ENCODE measurements around the gene PCDH8.
"Not testable (repeated sequence)": the region's sequence is repeated elsewhere in the genome, so short reads cannot be mapped to it uniquely, and the experiment has no call there.

The PCDH8 gene

GRCh38 chr13:52850396-52851136 lies 2.1 kb upstream of the PCDH8 start:
- peak; percentile 88 for DNase-seq (ENCODE audit: low spot score)

- no peak for DNase-seq (ENCODE audit: low spot score)
Measured at GRCh38 chr13:52850072-52850395, 1.6 kb upstream of the PCDH8 start.

GRCh38 chr13:52849291-52850071 lies 1.0 kb upstream of the PCDH8 start:
- DNase-seq (ENCODE audit: low spot score): no peak

DNA sequence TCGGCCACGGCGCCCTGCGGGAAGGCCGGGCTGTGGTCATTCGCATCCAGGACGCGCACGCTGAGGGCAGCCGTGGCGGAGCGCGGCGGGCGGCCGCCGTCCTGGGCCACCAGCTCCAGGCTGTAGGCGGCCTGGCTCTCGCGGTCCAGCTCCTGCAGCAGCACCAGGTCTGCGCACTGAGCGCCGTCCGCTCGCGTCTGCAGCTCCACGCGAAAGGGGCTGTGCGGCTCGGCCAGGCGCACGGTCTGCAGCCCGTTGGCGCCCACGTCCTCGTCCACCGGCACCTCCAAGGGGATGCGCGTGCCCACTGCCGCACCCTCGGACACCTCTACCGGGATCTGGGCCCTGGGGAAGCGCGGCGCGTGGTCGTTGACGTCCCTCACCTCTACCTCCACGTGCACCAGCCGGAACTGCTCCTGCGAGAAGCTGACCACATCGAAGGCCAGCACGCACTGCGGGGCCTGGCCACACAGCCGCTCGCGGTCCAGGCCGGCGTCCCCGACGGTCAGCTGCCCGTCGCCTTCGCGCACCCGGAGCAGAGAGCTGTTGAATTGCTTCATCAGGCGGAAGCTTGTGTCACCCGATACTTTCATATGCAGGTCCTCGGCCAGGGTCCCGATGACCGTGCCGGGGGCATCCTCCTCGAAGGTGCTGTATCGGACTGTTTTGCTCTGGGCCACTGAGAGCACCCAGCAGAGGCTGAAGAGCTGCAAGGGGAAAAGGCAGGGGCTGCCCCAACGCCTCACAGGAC lies 583 bp downstream of the PCDH8 start:
- DNase-seq (ENCODE audit: low spot score): no peak

- no peak for DNase-seq (ENCODE audit: low spot score)
Measured at GRCh38 chr13:52847322-52847681, 1.1 kb downstream of the PCDH8 start.

DNA sequence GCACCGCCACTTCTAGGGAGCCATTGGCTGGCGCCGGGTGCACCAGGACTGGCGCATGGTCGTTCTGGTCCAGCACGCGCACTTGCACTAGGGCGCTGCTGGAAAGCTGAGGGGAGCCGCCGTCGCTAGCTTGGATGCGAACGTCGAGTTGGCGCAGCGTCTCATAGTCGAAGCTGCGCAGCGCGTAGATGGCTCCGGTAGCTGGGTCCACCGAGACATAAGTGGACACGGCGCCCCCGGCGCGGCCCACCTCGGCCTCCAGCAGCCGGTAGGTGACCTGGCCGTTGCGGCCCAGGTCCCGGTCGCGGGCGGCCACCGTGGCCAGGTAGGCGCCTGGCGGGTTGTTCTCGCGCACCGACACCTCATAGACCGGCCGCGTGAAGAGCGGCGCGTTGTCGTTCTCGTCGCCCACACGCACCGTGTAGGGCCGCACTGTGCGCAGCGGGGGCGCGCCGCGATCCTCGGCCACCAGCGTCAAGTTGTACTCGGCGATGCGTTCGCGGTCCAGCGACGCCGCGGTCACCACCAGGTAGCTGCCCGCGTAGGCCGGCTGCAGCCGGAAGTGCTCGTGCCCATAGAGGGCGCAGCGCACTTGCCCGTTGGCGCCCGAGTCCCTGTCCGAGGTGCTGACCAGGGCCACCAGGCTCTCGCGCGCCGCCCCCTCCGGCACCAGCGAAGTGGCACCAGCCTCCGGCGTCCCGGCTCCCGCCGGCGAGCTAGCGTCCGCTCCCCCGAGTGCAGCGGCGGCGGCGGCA lies 1.7 kb downstream of the PCDH8 start:
- peak; percentile 81 for DNase-seq (ENCODE audit: low spot score)

GRCh38 chr13:52845766-52846566 lies 2.5 kb downstream of the PCDH8 start:
- DNase-seq (ENCODE audit: low spot score): peak; percentile 75

DNA sequence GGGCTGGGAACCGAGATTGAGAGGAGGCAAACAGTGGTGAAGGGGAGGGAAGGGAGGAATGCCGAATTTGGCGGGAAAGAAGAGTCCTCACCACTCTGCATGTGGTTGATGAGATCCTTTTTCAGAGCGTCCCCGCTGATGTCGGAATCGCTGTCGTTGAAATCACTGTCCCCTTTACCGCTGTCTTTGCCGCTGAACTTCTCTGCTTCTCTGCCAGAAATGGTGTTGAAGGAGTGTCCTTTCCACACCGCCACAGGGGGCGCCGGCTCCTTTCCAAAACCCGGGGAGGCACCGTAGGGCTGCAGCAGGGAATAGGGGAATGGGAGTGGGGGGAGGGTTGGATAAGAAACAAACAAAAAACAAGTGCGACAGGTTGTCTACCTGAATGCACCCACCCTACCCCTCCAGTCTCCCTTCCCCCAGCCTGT lies 3.1 kb downstream of the PCDH8 start:
- no peak for DNase-seq (ENCODE audit: low spot score)

GRCh38 chr13:52844836-52845235 lies 3.6 kb downstream of the PCDH8 start:
- no peak for DNase-seq (ENCODE audit: low spot score)

DNA sequence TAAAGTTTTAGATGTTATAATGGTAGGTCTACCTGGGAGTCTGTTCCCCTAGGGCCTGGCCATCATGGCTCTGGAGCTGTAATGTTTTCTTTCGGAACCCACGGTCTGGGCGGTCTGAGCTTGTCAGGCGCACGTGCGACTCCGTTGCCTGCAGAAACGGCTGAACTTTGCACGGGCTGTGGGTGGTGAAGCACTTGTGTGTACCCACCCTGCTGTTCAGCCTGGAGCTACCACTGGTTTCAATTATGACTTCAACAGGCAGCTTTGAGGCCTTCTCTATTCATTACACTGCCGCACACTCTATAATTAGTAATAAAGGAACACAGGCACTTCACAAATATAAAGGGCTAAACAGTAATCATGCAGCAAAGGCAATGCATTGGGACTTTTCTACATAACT lies 6.0 kb downstream of the PCDH8 start:
- DNase-seq (ENCODE audit: low spot score): no peak

- no peak for DNase-seq (ENCODE audit: low spot score)
Measured at GRCh38 chr13:52840066-52840465, 8.4 kb downstream of the PCDH8 start.

GRCh38 chr13:52838433-52839107 lies 9.9 kb downstream of the PCDH8 start:
- no peak for DNase-seq (ENCODE audit: low spot score)

GRCh38 chr13:52837850-52838249 lies 10.6 kb downstream of the PCDH8 start:
- no peak for DNase-seq (ENCODE audit: low spot score)

GRCh38 chr13:52835071-52835839 lies 13.2 kb downstream of the PCDH8 start:
- DNase-seq (ENCODE audit: low spot score): no peak

GRCh38 chr13:52833296-52833875 lies 15.1 kb downstream of the PCDH8 start:
- DNase-seq (ENCODE audit: low spot score): no peak

DNA sequence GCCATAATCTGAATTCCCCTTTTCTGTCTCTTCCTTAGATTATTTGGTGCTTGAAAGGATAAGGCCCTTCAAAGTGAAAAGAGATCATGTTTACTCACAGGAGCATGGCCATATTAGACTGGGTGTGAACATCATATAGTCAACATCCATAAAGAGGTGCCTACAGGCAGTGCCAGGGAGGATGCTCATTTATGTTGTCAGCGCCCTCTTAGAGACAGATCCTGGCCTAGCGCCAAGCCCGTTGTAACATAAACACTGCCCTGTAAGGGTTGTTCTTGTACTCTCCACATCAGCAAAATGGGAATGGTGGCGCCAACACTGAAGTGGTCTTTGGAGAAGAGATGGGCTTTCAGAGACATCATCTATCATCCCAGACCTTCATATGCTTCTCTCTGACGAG lies 16.1 kb downstream of the PCDH8 start:
- DNase-seq (ENCODE audit: low spot score): no peak

- DNase-seq (ENCODE audit: low spot score): no peak
Measured at GRCh38 chr13:52830946-52831345, 17.5 kb downstream of the PCDH8 start.

DNA sequence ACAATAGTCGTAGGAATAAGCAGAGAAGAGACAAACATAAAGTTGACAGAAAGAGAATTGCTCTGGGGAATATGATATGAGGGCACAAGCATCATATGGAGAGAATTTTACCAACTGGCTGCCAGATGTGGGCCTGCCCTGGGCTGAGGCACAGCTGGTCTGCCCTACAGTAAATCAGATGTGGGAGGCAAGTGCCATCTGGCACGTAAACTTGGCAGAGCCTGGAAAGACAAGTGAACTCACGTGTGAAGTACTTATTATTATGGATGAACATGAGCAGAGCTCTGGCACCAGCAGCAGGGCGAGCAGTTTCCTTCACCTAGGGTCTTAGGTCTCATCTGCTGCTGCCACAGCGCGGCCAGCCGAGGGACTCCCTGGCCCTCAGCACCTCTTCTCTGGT lies 20.6 kb downstream of the PCDH8 start:
- no peak for DNase-seq (ENCODE audit: low spot score)

GRCh38 chr13:52817886-52818285 lies 30.6 kb downstream of the PCDH8 start:
- not testable (repeated sequence) for DNase-seq (ENCODE audit: low spot score)

DNA sequence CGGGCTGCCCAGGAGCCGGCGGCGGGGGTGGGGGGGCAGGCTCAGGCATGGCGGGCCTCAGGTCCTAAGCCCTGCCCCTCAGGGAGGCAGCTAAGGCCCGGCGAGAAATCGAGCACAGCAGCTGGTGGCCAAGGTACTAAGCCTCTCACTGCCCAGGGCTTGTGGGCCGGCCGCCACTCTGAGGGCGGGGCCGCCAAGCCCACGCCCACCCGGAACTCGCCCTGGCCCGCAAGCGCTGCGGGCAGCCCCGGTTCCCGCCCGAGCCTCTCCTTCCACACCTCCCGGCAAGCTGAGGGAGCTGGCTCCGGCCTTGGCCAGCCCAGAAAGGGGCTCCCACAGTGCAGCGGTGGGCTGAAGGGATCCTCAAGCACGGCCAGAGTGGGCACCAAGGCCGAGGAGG lies 33.1 kb downstream of the PCDH8 start:
- no peak for DNase-seq (ENCODE audit: low spot score)

All from left forelimb (tissue), 1 donor.